GM21576 (cell line): ENCODE measurements around the gene IDUA.

Experiments
- ATAC-seq: cut with Tn5 transposase; IDR thresholded peaks from one replicate; pipeline ENCODE4 v1.9.1; 2021; ENCODE audit warnings: mild to moderate bottlenecking, moderate library complexity; ENCODE audit not compliant: unreplicated experiment

IDUA gene

GRCh38 chr4:1013225-1014073 lies 26.6 kb downstream of the IDUA start:
- no peak for ATAC-seq

DNA sequence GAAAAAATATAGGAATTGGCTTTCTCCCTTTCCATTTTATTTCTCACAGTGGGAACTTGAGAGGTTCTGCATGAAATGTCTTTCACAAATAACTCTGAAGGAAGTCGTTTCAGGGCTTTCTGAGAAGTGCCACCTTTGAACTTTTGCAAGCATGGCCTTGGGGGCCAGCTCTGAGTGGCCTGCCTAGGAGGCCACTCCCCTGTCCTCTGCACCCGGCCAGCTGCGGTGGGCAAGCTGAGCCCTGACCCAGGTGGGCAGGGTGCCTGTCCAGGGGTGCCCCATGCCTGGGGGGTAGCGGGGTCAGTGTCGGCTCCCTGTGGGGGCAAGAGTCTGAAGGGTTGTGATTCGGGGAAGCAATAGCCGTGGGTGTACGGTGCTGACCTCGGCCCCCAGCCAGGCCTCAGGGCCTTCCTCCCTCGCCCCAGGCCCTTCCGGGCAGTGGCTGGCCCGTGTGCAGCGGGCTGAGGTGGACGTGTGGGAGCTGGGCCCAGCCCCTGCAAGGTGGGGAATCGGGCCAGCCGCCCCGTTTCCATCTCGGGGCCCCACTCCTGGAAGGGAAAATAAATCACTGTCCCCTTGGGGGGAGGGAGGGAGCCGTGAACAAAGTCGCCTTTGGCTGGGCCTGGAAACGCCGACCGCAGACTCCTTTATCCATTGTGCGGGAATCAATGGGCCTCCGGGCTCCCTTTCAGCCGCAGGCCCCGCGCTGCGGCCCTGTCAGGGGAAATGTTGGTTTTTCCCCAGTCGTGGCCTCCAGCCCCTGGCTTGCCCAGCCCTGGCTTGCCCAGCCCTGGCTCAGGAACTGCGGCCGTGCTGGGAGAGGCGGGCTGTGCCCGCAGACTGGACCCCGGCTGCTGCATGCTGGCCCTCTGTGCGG lies 27.7 kb downstream of the IDUA start:
- no peak for ATAC-seq

GRCh38 chr4:1015179-1015578 lies 28.3 kb downstream of the IDUA start:
- ATAC-seq: no peak

- no peak for ATAC-seq
These were observed 28.9 kb downstream of the IDUA start for GRCh38 chr4:1015746-1016145.

GRCh38 chr4:1017211-1017610 lies 30.4 kb downstream of the IDUA start:
- no peak for ATAC-seq

GRCh38 chr4:1017706-1018105 lies 30.9 kb downstream of the IDUA start:
- no peak for ATAC-seq

- no peak for ATAC-seq
These were observed 31.5 kb downstream of the IDUA start for GRCh38 chr4:1018147-1019020.

DNA sequence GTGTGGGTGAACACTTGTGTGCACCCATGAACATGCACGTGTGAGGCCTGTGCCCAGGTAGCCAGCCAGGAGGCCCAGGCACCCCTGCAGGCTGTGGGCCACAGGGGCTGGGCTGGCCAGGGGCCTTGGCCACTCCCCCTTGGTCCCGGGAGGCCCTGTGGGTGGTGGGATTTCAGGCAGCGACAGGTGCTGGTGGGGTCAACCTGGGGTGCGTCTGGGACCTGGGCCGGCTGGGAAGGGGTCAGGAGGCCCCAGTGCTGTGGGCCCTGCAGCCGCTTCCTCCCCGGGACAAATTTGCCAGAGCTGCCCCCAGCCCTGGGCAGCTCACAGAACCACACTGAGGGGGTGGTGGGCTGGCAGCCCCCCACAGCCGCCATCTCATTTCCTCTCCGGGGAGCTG lies 32.5 kb downstream of the IDUA start:
- ATAC-seq: no peak

DNA sequence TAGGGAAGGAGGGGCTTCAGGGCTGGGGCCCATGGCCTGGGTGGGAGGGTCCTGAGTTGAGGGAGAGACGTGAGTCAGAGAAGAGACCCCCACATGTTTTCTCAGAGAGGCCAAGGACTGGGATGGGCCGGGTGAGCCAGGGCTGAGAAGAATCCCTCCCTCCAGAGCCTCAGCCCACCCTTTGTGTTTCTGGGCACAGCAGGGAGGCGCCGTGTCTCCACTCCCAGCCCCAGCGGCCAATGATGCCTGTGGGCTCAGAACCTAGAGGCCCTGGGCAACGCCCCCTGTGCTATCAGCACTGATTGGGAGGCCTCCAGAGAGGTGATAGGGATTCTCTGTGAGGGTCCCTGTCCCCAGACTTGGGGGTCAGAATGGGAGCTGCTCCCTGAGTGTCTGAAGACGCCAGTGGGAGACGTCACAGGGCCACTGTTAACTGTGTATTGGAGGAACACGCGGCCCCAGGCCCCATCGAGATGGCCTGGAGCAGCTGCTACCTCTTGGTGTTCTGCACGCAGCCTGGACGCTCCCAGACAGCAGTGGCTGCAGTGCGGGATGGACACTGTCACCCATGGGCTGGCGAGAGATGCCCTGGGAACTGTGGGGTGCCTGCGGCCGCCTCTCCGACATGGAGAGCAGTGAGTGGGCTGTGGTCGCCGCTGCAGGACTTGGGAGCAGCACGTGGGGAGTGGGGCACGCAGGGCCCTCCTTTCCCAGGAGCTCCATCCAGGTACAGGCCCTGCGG lies 33.1 kb downstream of the IDUA start:
- ATAC-seq: no peak

DNA sequence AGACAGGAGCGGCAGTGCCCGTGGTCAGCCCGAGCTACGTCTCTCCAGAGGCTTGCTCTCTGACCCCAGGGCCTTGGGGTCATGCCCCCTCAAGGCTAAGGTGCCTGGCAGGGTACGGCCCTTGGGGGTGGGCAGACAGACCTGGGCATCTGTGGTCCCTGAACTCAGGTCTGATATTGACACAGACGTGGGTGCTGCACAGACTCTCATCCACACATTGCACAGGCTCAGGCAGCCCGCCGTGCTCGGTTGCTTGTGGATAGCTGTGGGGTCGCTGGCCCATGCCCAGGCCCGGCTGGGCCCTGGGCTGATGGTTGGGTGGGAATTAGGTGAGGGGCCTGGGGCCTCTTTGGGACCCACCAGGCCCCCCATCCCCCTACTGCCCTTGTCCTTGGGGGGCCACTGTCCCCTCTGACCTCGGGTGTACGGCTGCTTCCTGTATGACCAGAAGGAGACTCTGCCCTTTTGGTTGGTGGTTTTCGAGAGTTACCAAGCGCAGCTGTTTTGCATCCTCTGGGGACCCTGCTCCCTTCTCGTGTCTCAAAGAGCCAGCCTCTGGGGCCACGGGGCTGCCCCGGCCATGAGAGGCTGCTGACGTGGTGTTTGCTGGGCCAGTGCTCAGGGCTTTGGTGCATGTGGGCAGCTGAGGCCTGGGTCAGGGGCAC lies 34.7 kb downstream of the IDUA start:
- peak; percentile 84 for ATAC-seq

DNA sequence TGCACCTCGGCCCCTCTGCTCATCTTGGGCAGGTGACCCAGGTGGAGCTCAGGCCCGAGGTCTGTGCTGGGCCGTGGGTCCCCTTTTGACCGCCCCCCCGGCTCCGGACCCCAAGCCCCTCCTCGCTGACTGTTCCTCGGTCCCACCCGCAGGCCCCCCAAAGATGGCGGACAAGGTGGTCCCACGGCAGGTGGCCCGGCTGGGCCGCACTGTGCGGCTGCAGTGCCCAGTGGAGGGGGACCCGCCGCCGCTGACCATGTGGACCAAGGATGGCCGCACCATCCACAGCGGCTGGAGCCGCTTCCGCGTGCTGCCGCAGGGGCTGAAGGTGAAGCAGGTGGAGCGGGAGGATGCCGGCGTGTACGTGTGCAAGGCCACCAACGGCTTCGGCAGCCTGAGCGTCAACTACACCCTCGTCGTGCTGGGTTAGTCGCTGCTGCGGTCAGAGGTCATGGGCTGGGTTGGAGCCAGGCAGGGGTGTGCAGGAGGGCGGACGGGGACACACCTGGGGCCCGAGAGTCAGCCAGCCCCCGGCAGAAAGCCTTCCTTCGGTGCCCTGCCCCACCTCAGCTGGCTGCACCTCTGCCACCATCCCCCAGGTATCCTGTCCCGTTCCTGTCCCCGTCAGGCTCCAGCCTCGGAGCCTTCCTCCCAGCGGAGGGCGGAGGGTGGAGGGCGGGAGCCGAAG lies 35.4 kb downstream of the IDUA start:
- no peak for ATAC-seq

DNA sequence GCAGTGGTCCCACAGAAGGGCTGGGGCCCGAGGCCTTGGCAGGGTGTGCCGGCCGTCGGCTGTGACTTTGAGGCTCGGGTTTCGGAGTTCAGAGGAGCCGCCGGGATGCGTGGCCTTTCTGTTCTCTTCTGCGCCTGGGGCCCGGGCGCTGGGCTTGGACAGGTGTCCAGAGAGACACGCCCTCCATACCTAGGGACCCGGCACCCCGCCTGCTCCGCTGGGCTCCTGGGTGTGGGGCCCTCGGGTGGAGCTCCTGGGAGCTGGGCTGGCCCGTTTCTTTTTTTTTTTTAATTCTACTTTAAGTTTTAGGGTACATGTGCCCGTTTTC lies 35.9 kb downstream of the IDUA start:
- ATAC-seq: no peak

DNA sequence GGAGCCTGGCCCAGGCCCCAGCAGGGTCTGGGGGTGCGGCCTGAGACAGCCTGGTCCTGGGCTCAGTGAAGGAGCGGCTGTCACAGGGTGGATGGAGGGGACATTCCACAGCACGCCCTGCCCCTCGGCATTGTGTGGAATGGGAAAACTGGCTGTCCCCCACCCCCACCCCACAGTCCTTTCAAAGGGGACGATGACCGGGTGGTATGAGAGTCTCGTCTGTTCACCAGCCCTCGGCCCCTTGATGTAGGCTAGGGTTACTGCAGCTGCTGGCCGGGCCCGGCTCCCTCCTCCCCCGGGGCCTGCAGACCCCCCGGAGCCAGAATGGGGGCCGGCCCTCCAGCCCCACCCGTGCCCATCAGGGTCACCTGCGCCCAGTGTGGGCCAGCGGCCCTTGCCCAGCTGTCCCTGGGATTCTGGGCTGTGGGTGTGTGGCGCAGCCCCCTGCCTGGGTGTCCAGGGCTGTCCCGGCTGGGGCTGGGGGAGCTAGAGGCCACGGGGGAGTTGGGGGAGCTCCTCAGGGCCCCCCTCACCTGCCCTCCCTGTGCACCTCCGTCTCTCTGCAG lies 36.3 kb downstream of the IDUA start:
- no peak for ATAC-seq

- ATAC-seq: no peak
These were observed 37.3 kb downstream of the IDUA start for GRCh38 chr4:1023895-1024740.

DNA sequence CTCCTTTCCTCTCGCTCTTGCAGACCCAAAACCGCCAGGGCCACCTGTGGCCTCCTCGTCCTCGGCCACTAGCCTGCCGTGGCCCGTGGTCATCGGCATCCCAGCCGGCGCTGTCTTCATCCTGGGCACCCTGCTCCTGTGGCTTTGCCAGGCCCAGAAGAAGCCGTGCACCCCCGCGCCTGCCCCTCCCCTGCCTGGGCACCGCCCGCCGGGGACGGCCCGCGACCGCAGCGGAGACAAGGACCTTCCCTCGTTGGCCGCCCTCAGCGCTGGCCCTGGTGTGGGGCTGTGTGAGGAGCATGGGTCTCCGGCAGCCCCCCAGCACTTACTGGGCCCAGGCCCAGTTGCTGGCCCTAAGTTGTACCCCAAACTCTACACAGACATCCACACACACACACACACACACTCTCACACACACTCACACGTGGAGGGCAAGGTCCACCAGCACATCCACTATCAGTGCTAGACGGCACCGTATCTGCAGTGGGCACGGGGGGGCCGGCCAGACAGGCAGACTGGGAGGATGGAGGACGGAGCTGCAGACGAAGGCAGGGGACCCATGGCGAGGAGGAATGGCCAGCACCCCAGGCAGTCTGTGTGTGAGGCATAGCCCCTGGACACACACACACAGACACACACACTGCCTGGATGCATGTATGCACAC lies 38.2 kb downstream of the IDUA start:
- no peak for ATAC-seq

- peak; percentile 58 for ATAC-seq
These were observed 39.3 kb downstream of the IDUA start for GRCh38 chr4:1026115-1026514.

DNA sequence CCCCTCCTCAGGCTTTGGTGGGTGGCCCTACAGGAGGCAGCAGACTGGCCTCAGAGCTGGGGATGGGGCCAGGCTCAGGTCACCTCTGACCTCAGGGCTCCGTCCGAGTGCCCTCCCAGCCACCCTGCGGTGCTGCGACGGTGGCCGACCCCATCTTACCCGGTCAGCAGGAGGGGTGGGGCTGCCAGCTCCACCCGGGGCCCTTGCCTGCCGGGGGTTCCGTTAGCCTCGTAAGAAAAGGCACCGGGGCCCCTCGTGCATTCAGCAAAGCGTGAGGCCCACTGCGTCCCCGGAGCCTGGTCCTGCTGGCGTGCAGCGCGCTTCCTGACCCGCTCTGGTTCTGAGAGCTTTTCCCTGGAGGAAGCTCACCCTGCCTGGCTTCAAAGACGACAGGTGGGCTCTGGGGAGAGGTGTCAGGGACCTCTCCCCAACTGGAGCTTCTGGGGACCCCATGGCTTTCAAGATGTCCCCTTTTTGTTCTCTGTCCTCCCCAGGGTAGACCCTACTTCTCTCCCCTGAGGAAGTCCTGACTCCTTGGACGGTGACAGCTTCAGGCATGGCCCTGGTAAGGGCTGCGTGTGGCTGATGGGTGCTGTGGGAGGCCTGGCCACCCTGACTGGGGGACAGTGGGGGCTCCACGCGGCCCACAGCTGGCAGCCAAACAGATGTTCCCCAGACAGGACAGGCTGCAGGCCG lies 40.5 kb downstream of the IDUA start:
- no peak for ATAC-seq
